Smooth muscle cell (in vitro differentiated cells): Measurements from ENCODE around the gene RXFP2. TPM values are rescaled to one million over a fixed set of nuclear protein-coding genes. Genes with fewer than 3 reads are reported as not detected.

Experiments
- DNase-seq: peaks from one replicate; lab custom pipeline; 2025; ENCODE audit not compliant: unreplicated experiment; lab: John Stamatoyannopoulos, UW
- H2AFZ ChIP-seq: fragments of 200-600 bp; sonication (generic); 2 replicates; pipeline ENCODE4 v1.6.0; 2016; ENCODE audit warnings: antibody characterized with exemption, low read depth, mild to moderate bottlenecking
- H3F3A ChIP-seq: fragments of 200-600 bp; sonication (generic); 2 replicates; pipeline ENCODE4 v1.6.0; 2017; ENCODE audit warnings: antibody characterized with exemption, low read depth
- H3K27ac ChIP-seq: fragments of 200-600 bp; sonication (generic); 2 replicates; pipeline ENCODE4 v1.5.1; 2016; ENCODE audit warnings: low read depth, mild to moderate bottlenecking
- H3K27me3 ChIP-seq: fragments of 200-600 bp; sonication (generic); 2 replicates; pipeline ENCODE4 v1.6.1; 2016; ENCODE audit warnings: low read depth, mild to moderate bottlenecking
- H3K36me3 ChIP-seq: fragments of 200-600 bp; sonication (generic); 2 replicates; pipeline ENCODE4 v1.5.1; 2016; ENCODE audit warnings: low read depth
- H3K4me1 ChIP-seq: fragments of 200-600 bp; sonication (generic); 2 replicates; pipeline ENCODE4 v1.5.1; 2016; ENCODE audit warnings: low read depth
- H3K4me2 ChIP-seq: fragments of 200-600 bp; sonication (generic); 2 replicates; pipeline ENCODE4 v1.6.0; 2016; ENCODE audit warnings: mild to moderate bottlenecking
- H3K4me3 ChIP-seq: fragments of 200-600 bp; sonication (generic); 2 replicates; pipeline ENCODE4 v1.5.1; 2016; ENCODE audit warnings: mild to moderate bottlenecking
- H3K79me2 ChIP-seq: fragments of 200-600 bp; sonication (generic); 2 replicates; pipeline ENCODE4 v1.6.0; 2016; ENCODE audit warnings: low read depth, mild to moderate bottlenecking
- H3K9ac ChIP-seq: fragments of 200-600 bp; sonication (generic); 2 replicates; pipeline ENCODE4 v1.6.0; 2016; ENCODE audit warnings: low read depth
- H3K9me3 ChIP-seq: fragments of 200-600 bp; sonication (generic); replicated peaks from 2 replicates; pipeline ENCODE4 v1.5.1; 2016; ENCODE audit warnings: low read depth
- H4K20me1 ChIP-seq: fragments of 200-600 bp; sonication (generic); 2 replicates; pipeline ENCODE4 v1.6.0; 2016; ENCODE audit warnings: low read depth
- WGBS: methylation state at CpG from one replicate; pipeline ENCODE4 v1.1.7; 2016; ENCODE audit warnings: low lambda C conversion rate; 5-methylcytosine and 5-hydroxymethylcytosine counted together
- polyA plus RNA-seq: library from polyadenylated mRNA; unstranded; fragments of >200 nt; fragmentation: Nextera tagmentation; extraction: Ambion mirVana; gene quantifications from 2 replicates; pipeline ENCODE4 v1.2.1, GENCODE V29; 2016
- total RNA-seq: library from RNA; depleted of rRNA; stranded (reverse); fragments of >200 nt; gene quantifications from 2 replicates; pipeline ENCODE4 v1.2.3, GENCODE V29; 2014
- TF ChIP-seq, protein P1 (sequence below): fragments of 200-600 bp; sonication (generic); IDR thresholded peaks from 2 replicates; pipeline ENCODE4 v1.5.1; 2017; ENCODE audit warnings: borderline replicate concordance, mild to moderate bottlenecking, antibody characterized with exemption; ENCODE audit not compliant: insufficient read depth, poor library complexity, severe bottlenecking

The RXFP2 gene
- total and polyA plus RNA-seq, 2 experiments from 2014 or later, result not detected

DNA sequence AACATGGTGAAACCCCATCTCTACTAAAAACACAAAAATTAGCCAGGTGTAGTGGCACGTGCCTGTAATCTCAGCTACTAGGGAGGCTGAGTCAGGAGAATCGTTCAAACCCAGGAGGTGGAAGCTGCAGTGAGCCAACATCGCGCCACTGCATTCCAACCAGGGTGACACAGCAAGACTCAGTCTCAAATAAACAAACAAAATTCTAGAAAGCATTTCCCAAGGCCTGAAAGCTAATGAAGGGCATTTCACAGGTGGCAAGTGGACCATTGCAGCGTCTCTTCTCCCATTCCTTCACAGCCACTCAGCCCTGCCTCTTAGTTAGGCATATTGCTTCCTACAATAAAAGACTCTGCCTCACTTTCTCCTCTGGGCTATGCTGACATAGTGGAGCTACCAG lies 13.5 kb upstream of the RXFP2 start:
- Histone ChIP-seq H3K4me3 (no peak overlapping the region), H3K9me3 (no peaks in the 10 kb centered on the region), H3K27me3 (no peaks in the 10 kb centered on the region), H3K36me3 (no peaks in the 10 kb centered on the region), H3F3A (no peaks in the 10 kb centered on the region), H3K4me2 (no peak overlapping the region), H3K9ac (no peak overlapping the region), H3K27ac (no peak overlapping the region), H2AFZ (no peak overlapping the region), H3K4me1 (no peaks in the 10 kb centered on the region), H3K79me2 (no peaks in the 10 kb centered on the region), H4K20me1 (no peaks in the 10 kb centered on the region)
- TF ChIP-seq, protein P1, sequence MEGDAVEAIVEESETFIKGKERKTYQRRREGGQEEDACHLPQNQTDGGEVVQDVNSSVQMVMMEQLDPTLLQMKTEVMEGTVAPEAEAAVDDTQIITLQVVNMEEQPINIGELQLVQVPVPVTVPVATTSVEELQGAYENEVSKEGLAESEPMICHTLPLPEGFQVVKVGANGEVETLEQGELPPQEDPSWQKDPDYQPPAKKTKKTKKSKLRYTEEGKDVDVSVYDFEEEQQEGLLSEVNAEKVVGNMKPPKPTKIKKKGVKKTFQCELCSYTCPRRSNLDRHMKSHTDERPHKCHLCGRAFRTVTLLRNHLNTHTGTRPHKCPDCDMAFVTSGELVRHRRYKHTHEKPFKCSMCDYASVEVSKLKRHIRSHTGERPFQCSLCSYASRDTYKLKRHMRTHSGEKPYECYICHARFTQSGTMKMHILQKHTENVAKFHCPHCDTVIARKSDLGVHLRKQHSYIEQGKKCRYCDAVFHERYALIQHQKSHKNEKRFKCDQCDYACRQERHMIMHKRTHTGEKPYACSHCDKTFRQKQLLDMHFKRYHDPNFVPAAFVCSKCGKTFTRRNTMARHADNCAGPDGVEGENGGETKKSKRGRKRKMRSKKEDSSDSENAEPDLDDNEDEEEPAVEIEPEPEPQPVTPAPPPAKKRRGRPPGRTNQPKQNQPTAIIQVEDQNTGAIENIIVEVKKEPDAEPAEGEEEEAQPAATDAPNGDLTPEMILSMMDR, result no peak
- no peak for DNase-seq
- WGBS, result 84% methylated on average over 5 of the region's 5 CpGs

DNA sequence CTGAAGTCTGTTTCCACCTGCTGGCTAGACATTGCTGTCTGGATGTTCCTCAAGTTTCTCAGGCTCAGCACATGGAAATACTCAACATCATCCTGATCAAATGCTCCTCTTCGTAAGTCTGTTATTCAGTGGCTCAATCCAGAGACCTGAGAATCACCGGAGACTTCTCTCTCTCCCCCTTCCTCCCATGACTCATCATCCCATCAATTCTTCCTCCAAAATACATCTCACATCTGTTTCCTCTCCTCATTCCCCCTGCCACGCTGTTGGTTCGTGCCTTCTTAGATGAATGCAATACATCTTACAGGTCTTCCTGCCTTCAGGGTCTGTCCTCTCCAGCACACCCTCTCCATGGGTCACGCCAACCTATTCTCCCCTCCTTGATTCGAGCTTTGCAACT lies 7.4 kb upstream of the RXFP2 start:
- Histone ChIP-seq H3K79me2 (no peaks in the 10 kb centered on the region), H3K36me3 (no peaks in the 10 kb centered on the region), H3K9me3 (no peaks in the 10 kb centered on the region), H3K4me3 (no peak overlapping the region), H3K9ac (no peak overlapping the region), H4K20me1 (no peaks in the 10 kb centered on the region), H3F3A (no peaks in the 10 kb centered on the region), H3K4me1 (no peaks in the 10 kb centered on the region), H2AFZ (no peak overlapping the region), H3K27me3 (peaks cover 5% of the 10 kb centered on the region), H3K27ac (no peak overlapping the region), H3K4me2 (no peak overlapping the region)
- no peak for DNase-seq
- 81% methylated on average over 6 of the region's 6 CpGs for WGBS
- TF ChIP-seq, protein P1, result no peak

DNA sequence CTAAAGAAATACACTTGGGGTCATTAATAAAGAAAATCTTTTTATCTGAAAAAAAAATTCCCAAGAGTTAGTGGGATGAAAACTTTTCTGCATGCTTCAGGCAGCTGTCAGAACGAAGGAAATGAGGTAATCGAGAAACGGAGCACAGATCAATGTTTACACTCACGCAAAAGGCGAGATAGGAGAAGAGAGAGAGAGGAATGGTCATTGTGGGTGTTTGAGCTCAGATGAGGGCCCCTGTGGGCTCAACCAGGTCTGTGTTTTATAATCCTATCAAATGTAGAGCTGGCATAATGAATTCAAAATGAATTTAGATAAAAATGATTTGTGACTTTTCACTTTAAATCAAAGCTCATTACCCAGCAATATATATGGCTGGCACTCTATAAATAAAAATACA lies 6.3 kb upstream of the RXFP2 start:
- H3K4me2 ChIP-seq, result no peak overlapping the region
- H3K79me2 ChIP-seq, result no peaks in the 10 kb centered on the region
- WGBS, result 50% methylated on average over 5 of the region's 5 CpGs
- no peaks in the 10 kb centered on the region for H3K36me3 ChIP-seq
- no peaks in the 10 kb centered on the region for H3K9me3 ChIP-seq
- peak overlapping the region; percentile 16 for H2AFZ ChIP-seq
- H3F3A ChIP-seq, result no peaks in the 10 kb centered on the region
- DNase-seq, result no peak
- TF ChIP-seq, protein P1, result no peak
- no peaks in the 10 kb centered on the region for H3K4me1 ChIP-seq
- no peak overlapping the region for H3K27ac ChIP-seq
- H3K9ac ChIP-seq, result no peak overlapping the region
- peak overlapping the region; percentile 8 for H3K4me3 ChIP-seq
- no peaks in the 10 kb centered on the region for H4K20me1 ChIP-seq
- peaks cover 5% of the 10 kb centered on the region for H3K27me3 ChIP-seq

DNA sequence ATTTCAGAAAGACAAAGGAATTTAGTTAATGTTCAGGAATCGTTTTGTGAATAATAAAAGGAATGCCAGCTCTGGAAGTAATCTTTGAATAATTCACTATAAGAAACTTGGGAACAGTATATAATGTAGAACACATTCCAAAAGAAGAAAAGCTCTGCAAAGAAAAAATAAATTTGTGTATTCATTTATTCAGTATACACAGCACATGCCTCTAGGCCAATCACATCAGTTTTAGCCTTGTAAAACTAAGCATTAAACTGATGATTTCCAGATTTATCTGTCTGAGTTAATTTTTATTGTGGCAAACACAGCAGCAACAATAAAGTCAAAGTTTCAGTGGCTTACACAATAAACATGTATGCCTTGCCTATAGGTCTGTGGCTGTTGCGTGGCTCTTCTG lies 5.7 kb upstream of the RXFP2 start:
- H3K79me2 ChIP-seq, result no peaks in the 10 kb centered on the region
- H2AFZ ChIP-seq, result no peak overlapping the region
- no peak for DNase-seq
- H3K27me3 ChIP-seq, result peaks cover 5% of the 10 kb centered on the region
- H4K20me1 ChIP-seq, result no peaks in the 10 kb centered on the region
- H3K36me3 ChIP-seq, result no peaks in the 10 kb centered on the region
- no peak overlapping the region for H3K4me3 ChIP-seq
- no peaks in the 10 kb centered on the region for H3K9me3 ChIP-seq
- no peaks in the 10 kb centered on the region for H3K4me1 ChIP-seq
- H3K27ac ChIP-seq, result no peak overlapping the region
- H3K9ac ChIP-seq, result no peak overlapping the region
- H3F3A ChIP-seq, result no peaks in the 10 kb centered on the region
- TF ChIP-seq, protein P1, result no peak
- WGBS, result 84% methylated on average over 2 of the region's 2 CpGs
- no peak overlapping the region for H3K4me2 ChIP-seq
